ENCODE measurements around the gene NUP42. TPM values are rescaled to one million over a fixed set of nuclear protein-coding genes. Genes with fewer than 3 reads are reported as not detected.

The NUP42 gene
- total RNA-seq, 1 experiment from 2014 or later: 30.3 TPM

- no peak for TF ChIP-seq REST (IDR thresholded peaks at IDR 0.05; ENCODE audit: insufficient read depth in 1 of 2, low read depth in 2 of 2, low read length in 1 of 2)
- TF ChIP-seq CTCF (IDR thresholded peaks at IDR 0.05): no peak
- TF ChIP-seq SIN3A (IDR thresholded peaks at IDR 0.05; ENCODE audit: borderline replicate concordance, insufficient read depth, low read depth, low read length): no peak
- no peak for TF ChIP-seq TCF7L2 (IDR thresholded peaks at IDR 0.05; ENCODE audit: low read depth, low read length)
- no peak for TF ChIP-seq POLR2AphosphoS5 (IDR thresholded peaks at IDR 0.05; ENCODE audit: low read depth, low read length)
- ATAC-seq (no peak), DNase-seq (ENCODE audit: low read depth, low spot score) (no peak)
- ChIA-PET CTCF (no interaction called here), POLR2A (no interaction called here)
- intact Hi-C loops (cut with micrococcal nuclease; ENCODE audit: unreplicated experiment) (no loop called here), in situ Hi-C loops (cut with HindIII; ENCODE audit: low pct_unique_long_range_greater_than_20kb, low sequenced_read_pairs) (no loop called here)
- no peaks in the 10 kb centered on the region for H3K27me3 ChIP-seq (ENCODE audit: control insufficient read depth, insufficient read depth, low read length)
- peaks cover 10% of the 10 kb centered on the region for H3K4me1 ChIP-seq (ENCODE audit: control insufficient read depth, insufficient read depth, low read length)
- no peak overlapping the region for H3K4me3 ChIP-seq (ENCODE audit: low read depth in 2 of 2, low read length in 2 of 2)
- no TSS peak for BruUV-seq (replicated peaks)
- H3K9me3 ChIP-seq (ENCODE audit: control insufficient read depth, insufficient read depth, low read depth, low read length): no peaks in the 10 kb centered on the region
- no peak overlapping the region for H3K27ac ChIP-seq (ENCODE audit: low read length)
- no peaks in the 10 kb centered on the region for H3K36me3 ChIP-seq (ENCODE audit: control insufficient read depth, insufficient read depth, low read length)
These were observed 34.2 kb downstream of the NUP42 start for GRCh38 chr7:23216021-23216420.

- TF ChIP-seq TCF7L2 (IDR thresholded peaks at IDR 0.05; ENCODE audit: low read depth, low read length): no peak
- TF ChIP-seq REST (IDR thresholded peaks at IDR 0.05; ENCODE audit: insufficient read depth in 1 of 2, low read depth in 2 of 2, low read length in 1 of 2): no peak
- TF ChIP-seq SIN3A (IDR thresholded peaks at IDR 0.05; ENCODE audit: borderline replicate concordance, insufficient read depth, low read depth, low read length): no peak
- no peak for TF ChIP-seq POLR2AphosphoS5 (IDR thresholded peaks at IDR 0.05; ENCODE audit: low read depth, low read length)
- TF ChIP-seq CTCF (IDR thresholded peaks at IDR 0.05): no peak
- Histone ChIP-seq H3K9me3 (ENCODE audit: control insufficient read depth, insufficient read depth, low read depth, low read length) (no peaks in the 10 kb centered on the region), H3K4me1 (ENCODE audit: control insufficient read depth, insufficient read depth, low read length) (no peaks in the 10 kb centered on the region), H3K27ac (ENCODE audit: low read length) (no peak overlapping the region), H3K27me3 (ENCODE audit: control insufficient read depth, insufficient read depth, low read length) (no peaks in the 10 kb centered on the region), H3K36me3 (ENCODE audit: control insufficient read depth, insufficient read depth, low read length) (no peaks in the 10 kb centered on the region), H3K4me3 (ENCODE audit: low read depth in 2 of 2, low read length in 2 of 2) (no peak overlapping the region)
- in situ Hi-C loops (cut with HindIII; ENCODE audit: low pct_unique_long_range_greater_than_20kb, low sequenced_read_pairs) (no loop called here), intact Hi-C loops (cut with micrococcal nuclease; ENCODE audit: unreplicated experiment) (no loop called here)
- BruUV-seq (replicated peaks): no TSS peak
- ATAC-seq (no peak), DNase-seq (ENCODE audit: low read depth, low spot score) (no peak)
- CTCF ChIA-PET: interaction anchor here (0.6 kb wide), 1 partner anchor 425 kb away, joined by 3 read pairs; no protein-coding TSS in a partner anchor
- POLR2A ChIA-PET: no interaction called here
These were observed 36.3 kb downstream of the NUP42 start for GRCh38 chr7:23218196-23218595.
